Measurements from ENCODE around the gene TUG1. TPM values are rescaled to one million over a fixed set of nuclear protein-coding genes. Genes with fewer than 3 reads are reported as not detected.

TUG1 gene
- total RNA-seq, 2 donors from 2014 or later = 45.1 to 49.0 TPM

DNA sequence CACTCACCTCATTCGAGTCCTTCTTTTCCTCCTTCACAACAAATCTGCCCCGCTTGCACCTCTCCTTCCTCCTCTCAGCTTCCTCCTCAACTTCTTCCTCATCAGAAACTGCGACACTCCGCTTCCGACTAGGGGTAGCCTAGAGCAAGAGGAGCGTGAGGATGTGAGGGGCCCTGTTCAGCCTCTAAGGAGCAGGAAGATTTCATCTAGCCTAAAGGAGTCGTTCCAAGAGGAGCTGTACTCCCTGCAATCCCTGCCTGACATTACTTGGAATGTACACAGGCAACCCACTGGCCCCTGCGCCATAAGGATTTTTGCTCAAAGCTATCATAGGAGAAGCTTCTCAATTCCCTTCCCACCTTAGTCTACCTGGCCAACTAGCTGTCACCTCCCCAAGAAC lies 35.0 kb upstream of the TUG1 start:
- Mint-ChIP-seq H3K9me3 (no peaks in the 10 kb centered on the region), H3K4me3 (no peak overlapping the region), H3K4me1 (peaks cover 9% of the 10 kb centered on the region), H3K27me3 (no peaks in the 10 kb centered on the region), H3K27ac (peak overlapping the region; percentile 68), H3K36me3 (ENCODE audit: low read depth) (peaks cover 94% of the 10 kb centered on the region)
- ATAC-seq (replicated peaks) = no peak

- Mint-ChIP-seq H3K4me1 (peaks cover 35% of the 10 kb centered on the region), H3K27me3 (no peaks in the 10 kb centered on the region), H3K36me3 (ENCODE audit: low read depth) (peaks cover 95% of the 10 kb centered on the region), H3K4me3 (peak overlapping the region; percentile 86), H3K27ac (peak overlapping the region; percentile 96), H3K9me3 (no peaks in the 10 kb centered on the region)
- ATAC-seq (replicated peaks) = peak; percentile 82
These were observed 28.2 kb upstream of the TUG1 start for GRCh38 chr22:30940685-30941362.

- peak overlapping the region; percentile 86 for H3K4me3 Mint-ChIP-seq
- peaks cover 34% of the 10 kb centered on the region for H3K4me1 Mint-ChIP-seq
- peaks cover 95% of the 10 kb centered on the region for H3K36me3 Mint-ChIP-seq (ENCODE audit: low read depth)
- H3K27me3 Mint-ChIP-seq = no peaks in the 10 kb centered on the region
- peak; percentile 22 for ATAC-seq (replicated peaks)
- peak overlapping the region; percentile 96 for H3K27ac Mint-ChIP-seq
- no peaks in the 10 kb centered on the region for H3K9me3 Mint-ChIP-seq
These were observed 27.7 kb upstream of the TUG1 start for GRCh38 chr22:30941363-30941740.

DNA sequence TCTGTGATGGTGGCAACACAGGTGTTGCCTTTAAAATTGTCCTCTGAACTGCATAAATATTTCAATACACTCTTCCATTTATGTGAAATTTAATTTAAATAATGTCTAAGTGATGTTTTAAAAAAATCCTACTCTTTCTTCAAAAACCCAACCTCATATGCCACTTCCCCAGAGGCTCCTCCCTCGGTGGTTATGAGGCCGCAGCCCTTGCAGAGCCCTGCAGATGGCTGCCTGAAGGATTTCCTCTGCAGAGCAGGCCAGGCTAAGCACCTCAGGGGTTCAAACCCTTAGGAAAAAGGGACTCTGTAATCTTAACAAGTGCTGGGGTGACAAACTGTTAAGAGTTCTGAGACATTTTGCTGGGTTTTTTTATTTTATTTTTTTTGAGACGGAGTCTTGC lies 25.7 kb upstream of the TUG1 start:
- Mint-ChIP-seq H3K36me3 (ENCODE audit: low read depth) (peaks cover 83% of the 10 kb centered on the region), H3K4me3 (no peak overlapping the region), H3K27ac (peak overlapping the region; percentile 12), H3K9me3 (no peaks in the 10 kb centered on the region), H3K4me1 (peaks cover 30% of the 10 kb centered on the region), H3K27me3 (no peaks in the 10 kb centered on the region)
- ATAC-seq (replicated peaks) = peak; percentile 36

DNA sequence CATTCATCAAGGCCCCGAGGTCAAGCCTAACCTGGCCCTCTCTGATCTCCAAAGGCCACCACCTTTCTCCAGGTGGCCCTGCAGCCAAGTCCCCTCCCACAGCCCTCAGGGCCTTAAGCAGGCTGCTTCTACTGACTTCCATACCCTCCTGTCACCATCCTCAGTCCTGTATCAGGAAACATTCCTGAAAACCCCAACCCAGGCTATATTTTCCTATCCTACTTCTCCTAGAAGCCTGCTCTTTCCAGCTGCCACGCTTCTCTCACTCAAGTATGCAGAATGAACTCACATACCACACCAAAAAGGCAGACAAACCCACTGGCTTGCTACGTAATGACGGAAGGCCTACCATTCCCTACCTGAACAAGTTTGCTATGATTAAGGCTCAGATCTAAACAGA lies 24.1 kb upstream of the TUG1 start:
- no peak for ATAC-seq (replicated peaks)
- no peak overlapping the region for H3K4me3 Mint-ChIP-seq
- H3K27ac Mint-ChIP-seq = peak overlapping the region; percentile 3
- H3K9me3 Mint-ChIP-seq = no peaks in the 10 kb centered on the region
- H3K4me1 Mint-ChIP-seq = peaks cover 30% of the 10 kb centered on the region
- H3K36me3 Mint-ChIP-seq (ENCODE audit: low read depth) = peaks cover 71% of the 10 kb centered on the region
- H3K27me3 Mint-ChIP-seq = no peaks in the 10 kb centered on the region

DNA sequence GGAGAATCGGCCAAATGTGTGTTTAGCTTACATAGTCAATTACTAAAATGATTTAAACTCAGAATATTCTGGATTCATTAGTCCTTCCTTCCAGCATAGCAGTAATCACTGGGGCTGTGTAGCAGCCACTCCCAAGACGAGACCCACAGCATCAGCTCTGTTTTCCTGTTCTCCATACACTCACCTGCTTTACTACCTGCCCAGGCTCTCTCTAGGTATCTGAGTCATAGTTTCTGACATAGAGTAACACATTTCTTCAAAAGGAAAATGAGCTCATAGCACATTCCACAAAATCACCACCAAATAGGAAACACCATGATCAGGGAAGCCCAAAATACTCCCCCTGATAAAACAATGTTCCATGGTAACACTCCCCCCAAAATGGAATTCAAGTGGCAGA lies 23.4 kb upstream of the TUG1 start:
- Mint-ChIP-seq H3K9me3 (no peaks in the 10 kb centered on the region), H3K36me3 (ENCODE audit: low read depth) (peaks cover 70% of the 10 kb centered on the region), H3K27ac (peak overlapping the region; percentile 3), H3K4me3 (no peak overlapping the region), H3K27me3 (no peaks in the 10 kb centered on the region), H3K4me1 (peaks cover 26% of the 10 kb centered on the region)
- ATAC-seq (replicated peaks) = no peak

- Mint-ChIP-seq H3K27me3 (no peaks in the 10 kb centered on the region), H3K27ac (peak overlapping the region; percentile 48), H3K9me3 (no peaks in the 10 kb centered on the region), H3K4me1 (peaks cover 19% of the 10 kb centered on the region), H3K4me3 (no peak overlapping the region), H3K36me3 (ENCODE audit: low read depth) (peaks cover 63% of the 10 kb centered on the region)
- no peak for ATAC-seq (replicated peaks)
These were observed 22.7 kb upstream of the TUG1 start for GRCh38 chr22:30946354-30946753.

DNA sequence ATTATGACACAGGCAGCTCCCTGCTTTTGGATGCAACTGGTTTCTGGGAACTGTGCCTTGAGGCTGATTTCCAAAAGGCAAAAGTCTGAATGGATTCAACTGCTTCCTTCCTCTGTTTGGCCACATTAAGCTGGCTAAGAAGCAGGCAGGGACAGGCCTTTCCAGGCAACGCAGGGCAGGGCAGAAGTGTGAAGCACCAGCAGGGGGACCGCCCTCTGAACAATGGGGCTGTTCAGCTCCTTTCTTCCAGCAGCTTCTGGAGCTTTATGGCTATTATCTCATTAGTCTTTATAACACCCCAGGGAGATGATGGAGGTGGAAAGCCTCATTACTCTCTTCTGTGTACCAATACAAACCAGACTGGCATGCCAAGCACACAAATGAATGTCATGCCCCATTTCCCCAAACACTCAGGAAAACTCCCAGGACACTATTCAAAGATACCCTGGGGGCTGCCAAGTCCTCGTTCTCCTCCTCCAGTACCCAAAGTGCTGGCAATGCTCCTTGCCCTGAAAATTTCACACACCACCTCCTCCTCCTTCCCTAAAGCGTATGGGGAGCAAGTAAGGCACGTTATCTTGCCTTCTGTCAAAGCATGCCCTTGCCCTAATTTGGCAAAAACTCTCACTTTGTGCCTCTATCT lies 21.8 kb upstream of the TUG1 start:
- Mint-ChIP-seq H3K4me3 (no peak overlapping the region), H3K9me3 (no peaks in the 10 kb centered on the region), H3K36me3 (ENCODE audit: low read depth) (peaks cover 54% of the 10 kb centered on the region), H3K27me3 (no peaks in the 10 kb centered on the region), H3K4me1 (peaks cover 16% of the 10 kb centered on the region), H3K27ac (no peak overlapping the region)
- ATAC-seq (replicated peaks) = no peak

GRCh38 chr22:30947816-30948454 lies 21.1 kb upstream of the TUG1 start:
- Mint-ChIP-seq H3K27ac (no peak overlapping the region), H3K36me3 (ENCODE audit: low read depth) (peaks cover 52% of the 10 kb centered on the region), H3K9me3 (no peaks in the 10 kb centered on the region), H3K27me3 (no peaks in the 10 kb centered on the region), H3K4me3 (no peak overlapping the region), H3K4me1 (peaks cover 22% of the 10 kb centered on the region)
- no peak for ATAC-seq (replicated peaks)

DNA sequence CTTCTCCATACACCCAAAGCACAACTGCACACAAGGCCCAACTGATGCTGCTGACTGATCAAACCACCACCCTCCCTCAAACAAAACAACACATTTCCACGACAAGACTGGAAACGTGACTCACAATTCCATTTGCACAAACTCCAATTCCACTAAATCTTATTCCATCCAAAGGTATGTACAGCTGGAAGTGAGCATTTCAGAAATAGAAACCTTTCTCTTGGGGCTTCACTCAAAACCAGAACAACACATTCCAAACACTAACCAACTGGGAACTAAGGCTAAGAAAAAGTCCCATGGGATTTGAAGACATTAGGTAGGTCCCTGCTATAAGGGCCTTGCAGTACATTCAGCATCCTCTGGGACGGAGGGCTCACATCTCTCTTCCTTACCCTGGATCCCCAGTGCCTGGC lies 20.1 kb upstream of the TUG1 start:
- peaks cover 51% of the 10 kb centered on the region for H3K36me3 Mint-ChIP-seq (ENCODE audit: low read depth)
- H3K27me3 Mint-ChIP-seq = no peaks in the 10 kb centered on the region
- no peaks in the 10 kb centered on the region for H3K9me3 Mint-ChIP-seq
- H3K27ac Mint-ChIP-seq = no peak overlapping the region
- no peak for ATAC-seq (replicated peaks)
- H3K4me3 Mint-ChIP-seq = no peak overlapping the region
- H3K4me1 Mint-ChIP-seq = peaks cover 23% of the 10 kb centered on the region

GRCh38 chr22:30949934-30950660 lies 19.0 kb upstream of the TUG1 start:
- H3K27ac Mint-ChIP-seq = no peak overlapping the region
- H3K27me3 Mint-ChIP-seq = no peaks in the 10 kb centered on the region
- H3K4me1 Mint-ChIP-seq = peaks cover 12% of the 10 kb centered on the region
- H3K36me3 Mint-ChIP-seq (ENCODE audit: low read depth) = peaks cover 41% of the 10 kb centered on the region
- no peak overlapping the region for H3K4me3 Mint-ChIP-seq
- ATAC-seq (replicated peaks) = no peak
- H3K9me3 Mint-ChIP-seq = no peaks in the 10 kb centered on the region

GRCh38 chr22:30953206-30953605 lies 15.9 kb upstream of the TUG1 start:
- Mint-ChIP-seq H3K27me3 (no peaks in the 10 kb centered on the region), H3K4me1 (peaks cover 16% of the 10 kb centered on the region), H3K27ac (peak overlapping the region; percentile 9), H3K9me3 (no peaks in the 10 kb centered on the region), H3K36me3 (ENCODE audit: low read depth) (peaks cover 43% of the 10 kb centered on the region), H3K4me3 (no peak overlapping the region)
- no peak for ATAC-seq (replicated peaks)

GRCh38 chr22:30955153-30955552 lies 13.9 kb upstream of the TUG1 start:
- H3K4me3 Mint-ChIP-seq = no peak overlapping the region
- no peaks in the 10 kb centered on the region for H3K27me3 Mint-ChIP-seq

GRCh38 chr22:30964858-30965257 lies 4.2 kb upstream of the TUG1 start:
- ATAC-seq (replicated peaks) = no peak
- Mint-ChIP-seq H3K4me3 (no peak overlapping the region), H3K36me3 (ENCODE audit: low read depth) (peaks cover 28% of the 10 kb centered on the region)

More at GRCh38 chr22:30955153-30955552, 13.9 kb upstream of the TUG1 start:
- peaks cover 16% of the 10 kb centered on the region for H3K4me1 Mint-ChIP-seq
- ATAC-seq (replicated peaks) = no peak
- peaks cover 39% of the 10 kb centered on the region for H3K36me3 Mint-ChIP-seq (ENCODE audit: low read depth)
- no peaks in the 10 kb centered on the region for H3K9me3 Mint-ChIP-seq
- no peak overlapping the region for H3K27ac Mint-ChIP-seq

More at GRCh38 chr22:30964858-30965257, 4.2 kb upstream of the TUG1 start:
- no peak overlapping the region for H3K27ac Mint-ChIP-seq
- H3K4me1 Mint-ChIP-seq = peaks cover 9% of the 10 kb centered on the region
- peaks cover 4% of the 10 kb centered on the region for H3K9me3 Mint-ChIP-seq
- H3K27me3 Mint-ChIP-seq = no peaks in the 10 kb centered on the region
